SW 1271 (cell line): ENCODE data around the gene S100A14.
"Not testable (repeated sequence)": the region's sequence is repeated elsewhere in the genome, so short reads cannot be mapped to it uniquely, and the experiment has no call there.

Source experiments
- DNase-seq, 2 experiments: peaks; one replicate each; lab custom pipeline; 2025; lab: John Stamatoyannopoulos, UW

Gene S100A14

GRCh38 chr1:153616144-153616916 lies at the start of gene S100A14:
Gene S100A14, minus strand, starts transcription at chr1:153616325. Its CDS starts 467 bp downstream, at chr1:153615858.
- DNase-seq, result no peak

- DNase-seq, result no peak
These were observed 47.1 kb upstream of the S100A14 start for GRCh38 chr1:153663211-153663610.

GRCh38 chr1:153662269-153662668 lies 46.1 kb upstream of the S100A14 start:
- no peak for DNase-seq

GRCh38 chr1:153661111-153661708 lies 45.1 kb upstream of the S100A14 start:
- DNase-seq, result no peak

- no peak for DNase-seq
These were observed 43.5 kb upstream of the S100A14 start for GRCh38 chr1:153659656-153660055.

- no peak for DNase-seq
These were observed 43.0 kb upstream of the S100A14 start for GRCh38 chr1:153659175-153659534.

GRCh38 chr1:153658400-153659174 lies 42.5 kb upstream of the S100A14 start, which contains the start of gene SNAPIN:
Gene SNAPIN, plus strand, starts transcription at chr1:153658703. Its CDS starts 41 bp downstream, at chr1:153658744.
- DNase-seq, result peak; percentile 38 to 75

GRCh38 chr1:153655333-153655732 lies 39.2 kb upstream of the S100A14 start:
- no peak for DNase-seq

GRCh38 chr1:153652805-153653500 lies 36.8 kb upstream of the S100A14 start:
- no peak for DNase-seq

GRCh38 chr1:153651771-153652170 lies 35.6 kb upstream of the S100A14 start:
- no peak for DNase-seq

GRCh38 chr1:153649863-153650235 lies 33.7 kb upstream of the S100A14 start:
- DNase-seq, result no peak

GRCh38 chr1:153649137-153649862 lies 33.2 kb upstream of the S100A14 start:
- DNase-seq, result no peak

- no peak for DNase-seq
These were observed 32.0 kb upstream of the S100A14 start for GRCh38 chr1:153648000-153648643.

- no peak for DNase-seq
These were observed 31.2 kb upstream of the S100A14 start for GRCh38 chr1:153647346-153647714.

- DNase-seq, result no peak
These were observed 30.7 kb upstream of the S100A14 start for GRCh38 chr1:153646672-153647345.

GRCh38 chr1:153643816-153644215 lies 27.7 kb upstream of the S100A14 start:
- DNase-seq, result no peak

- DNase-seq, result no peak
These were observed 27.0 kb upstream of the S100A14 start for GRCh38 chr1:153643100-153643499.

- no peak for DNase-seq
These were observed 26.0 kb upstream of the S100A14 start for GRCh38 chr1:153642161-153642560.

GRCh38 chr1:153640861-153641260 lies 24.7 kb upstream of the S100A14 start:
- no peak for DNase-seq

- DNase-seq, result not testable (repeated sequence)
These were observed 24.1 kb upstream of the S100A14 start for GRCh38 chr1:153640213-153640612.
